ENCODE measurements around the gene PTPRG.

- TF ChIP-seq, protein P1, sequence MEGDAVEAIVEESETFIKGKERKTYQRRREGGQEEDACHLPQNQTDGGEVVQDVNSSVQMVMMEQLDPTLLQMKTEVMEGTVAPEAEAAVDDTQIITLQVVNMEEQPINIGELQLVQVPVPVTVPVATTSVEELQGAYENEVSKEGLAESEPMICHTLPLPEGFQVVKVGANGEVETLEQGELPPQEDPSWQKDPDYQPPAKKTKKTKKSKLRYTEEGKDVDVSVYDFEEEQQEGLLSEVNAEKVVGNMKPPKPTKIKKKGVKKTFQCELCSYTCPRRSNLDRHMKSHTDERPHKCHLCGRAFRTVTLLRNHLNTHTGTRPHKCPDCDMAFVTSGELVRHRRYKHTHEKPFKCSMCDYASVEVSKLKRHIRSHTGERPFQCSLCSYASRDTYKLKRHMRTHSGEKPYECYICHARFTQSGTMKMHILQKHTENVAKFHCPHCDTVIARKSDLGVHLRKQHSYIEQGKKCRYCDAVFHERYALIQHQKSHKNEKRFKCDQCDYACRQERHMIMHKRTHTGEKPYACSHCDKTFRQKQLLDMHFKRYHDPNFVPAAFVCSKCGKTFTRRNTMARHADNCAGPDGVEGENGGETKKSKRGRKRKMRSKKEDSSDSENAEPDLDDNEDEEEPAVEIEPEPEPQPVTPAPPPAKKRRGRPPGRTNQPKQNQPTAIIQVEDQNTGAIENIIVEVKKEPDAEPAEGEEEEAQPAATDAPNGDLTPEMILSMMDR (IDR thresholded peaks at IDR 0.05; ENCODE audit: low read depth, low read length): no peak
- TF ChIP-seq EZH2phosphoT487 (IDR thresholded peaks at IDR 0.05; ENCODE audit: low read depth): no peak
These were observed 277.9 kb downstream of the PTPRG start for GRCh38 chr3:61839256-61839655.

All from OCI-LY3 (cell line).